PC-9 (cell line): ENCODE results near the gene SLC46A3. TPM values are rescaled to one million over a fixed set of nuclear protein-coding genes. Genes with fewer than 3 reads are reported as not detected.
A peak's percentile ranks its signal among the peaks of the same experiment; 100 is the strongest.

Source experiments
- BruUV-seq: library from RNA; stranded (reverse); fragments of 400-500 nt; replicated peaks from 2 replicates; lab custom pipeline; 2021; lab: Mats Ljungman, UMichigan
- CTCF ChIA-PET: fragments of 300-600 bp; sonication (Branson Sonifier 250); formaldehyde crosslinking; loops from one replicate; lab custom pipeline; 2022; ENCODE audit warnings: antibody characterized with exemption; lab: Charles Lee
- POLR2A ChIA-PET: fragments of 300-600 bp; sonication (Branson Sonifier 250); formaldehyde crosslinking; loops from one replicate; lab custom pipeline; 2022; ENCODE audit warnings: antibody characterized with exemption; ENCODE audit not compliant: unreplicated experiment; lab: Charles Lee
- DNase-seq, 2 experiments: peaks; one replicate each; pipeline versions ENCODE4 v3.0.0 to v3.0.0-alpha.2; 2015 to 2022; ENCODE audit warnings: mixed read lengths in 1 of 2
- H2AFZ ChIP-seq: fragments of 200-600 bp; sonication (generic); 2 replicates; pipeline ENCODE4 v1.8.1; 2017; ENCODE audit warnings: antibody characterized with exemption
- H3F3A ChIP-seq: fragments of 200-600 bp; sonication (generic); 2 replicates; pipeline ENCODE4 v1.8.1; 2017; ENCODE audit warnings: antibody characterized with exemption, mild to moderate bottlenecking, low read depth; ENCODE audit not compliant: insufficient read depth
- H3K27ac ChIP-seq: fragments of 200-600 bp; sonication (generic); 2 replicates; pipeline ENCODE4 v1.6.1; 2016; ENCODE audit warnings: mixed run types
- H3K27me3 ChIP-seq: fragments of 200-600 bp; sonication (generic); 2 replicates; pipeline ENCODE4 v1.6.1; 2016; ENCODE audit warnings: low read depth, mixed run types; ENCODE audit not compliant: insufficient read depth
- H3K36me3 ChIP-seq: fragments of 200-600 bp; sonication (generic); 2 replicates; pipeline ENCODE4 v1.6.1; 2016; ENCODE audit warnings: low read depth, mixed run types
- H3K4me1 ChIP-seq: fragments of 200-600 bp; sonication (generic); replicated peaks from 2 replicates; pipeline ENCODE4 v1.6.1; 2016; ENCODE audit warnings: mixed run types; ENCODE audit not compliant: insufficient read depth
- H3K4me2 ChIP-seq: fragments of 200-600 bp; sonication (generic); 2 replicates; pipeline ENCODE4 v1.6.1; 2017; ENCODE audit warnings: mixed run types
- H3K4me3 ChIP-seq: fragments of 200-600 bp; sonication (generic); 2 replicates; pipeline ENCODE4 v1.6.1; 2016; ENCODE audit warnings: mixed run types
- H3K79me2 ChIP-seq: fragments of 200-600 bp; sonication (generic); 2 replicates; pipeline ENCODE4 v1.6.1; 2017; ENCODE audit warnings: low read depth, mixed run types
- H3K9me2 ChIP-seq: fragments of 200-600 bp; sonication (generic); 2 replicates; pipeline ENCODE4 v1.8.1; 2017; ENCODE audit warnings: mild to moderate bottlenecking; ENCODE audit not compliant: insufficient read depth
- H3K9me3 ChIP-seq: fragments of 200-600 bp; sonication (generic); 2 replicates; pipeline ENCODE4 v1.8.1; 2016; ENCODE audit warnings: low read depth; ENCODE audit not compliant: insufficient read depth
- H4K20me1 ChIP-seq: fragments of 200-600 bp; sonication (generic); 2 replicates; pipeline ENCODE4 v1.8.1; 2017; ENCODE audit not compliant: insufficient read depth
- EZH2 ChIP-seq: fragments of 200-600 bp; sonication (generic); IDR thresholded peaks from 2 replicates; pipeline ENCODE4 v1.8.0; 2017; ENCODE audit warnings: antibody characterized with exemption, low read depth
- intact Hi-C: fragments of 100-400 bp; cut with micrococcal nuclease; formaldehyde crosslinking; loops from one replicate; pipeline ENCODE4 v1.10.0; 2022; ENCODE audit not compliant: unreplicated experiment
- total RNA-seq: library from RNA; stranded (reverse); gene quantifications from 2 replicates; pipeline ENCODE4 v1.2.3, GENCODE V29; 2021
- TF ChIP-seq, protein P1 (sequence below): fragments of 200-600 bp; sonication (generic); conservative IDR thresholded peaks from 2 replicates; pipeline ENCODE4 v1.6.1; 2017; ENCODE audit warnings: mixed run types, antibody characterized with exemption, mild to moderate bottlenecking, moderate library complexity

Gene SLC46A3
- total RNA-seq, 1 experiment from 2014 or later = 0.15 TPM

DNA sequence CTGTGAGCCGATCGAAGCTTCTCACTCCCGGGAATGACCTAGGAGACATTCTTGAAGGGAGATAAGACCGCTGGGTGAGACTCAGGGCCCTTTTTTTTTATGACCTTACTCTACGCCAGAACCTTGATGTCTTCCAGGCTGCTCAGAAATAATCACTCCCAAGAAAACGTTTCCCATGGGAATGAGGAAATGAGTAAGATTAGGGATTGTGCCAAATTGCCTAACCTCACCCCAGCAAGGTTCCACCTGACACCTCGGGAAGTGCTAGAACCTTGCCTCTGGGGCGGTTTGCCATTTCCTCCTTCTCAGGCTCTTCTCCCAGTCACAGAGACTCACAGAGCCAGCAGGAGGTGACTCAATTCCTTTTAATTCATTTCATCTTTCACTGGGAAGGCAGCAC, 2.3 kb downstream of the SLC46A3 start:
- H3K4me1 ChIP-seq = peaks cover 17% of the 10 kb centered on the region
- no peaks in the 10 kb centered on the region for H3K79me2 ChIP-seq
- TF ChIP-seq EZH2 = no peak
- TF ChIP-seq, protein P1, sequence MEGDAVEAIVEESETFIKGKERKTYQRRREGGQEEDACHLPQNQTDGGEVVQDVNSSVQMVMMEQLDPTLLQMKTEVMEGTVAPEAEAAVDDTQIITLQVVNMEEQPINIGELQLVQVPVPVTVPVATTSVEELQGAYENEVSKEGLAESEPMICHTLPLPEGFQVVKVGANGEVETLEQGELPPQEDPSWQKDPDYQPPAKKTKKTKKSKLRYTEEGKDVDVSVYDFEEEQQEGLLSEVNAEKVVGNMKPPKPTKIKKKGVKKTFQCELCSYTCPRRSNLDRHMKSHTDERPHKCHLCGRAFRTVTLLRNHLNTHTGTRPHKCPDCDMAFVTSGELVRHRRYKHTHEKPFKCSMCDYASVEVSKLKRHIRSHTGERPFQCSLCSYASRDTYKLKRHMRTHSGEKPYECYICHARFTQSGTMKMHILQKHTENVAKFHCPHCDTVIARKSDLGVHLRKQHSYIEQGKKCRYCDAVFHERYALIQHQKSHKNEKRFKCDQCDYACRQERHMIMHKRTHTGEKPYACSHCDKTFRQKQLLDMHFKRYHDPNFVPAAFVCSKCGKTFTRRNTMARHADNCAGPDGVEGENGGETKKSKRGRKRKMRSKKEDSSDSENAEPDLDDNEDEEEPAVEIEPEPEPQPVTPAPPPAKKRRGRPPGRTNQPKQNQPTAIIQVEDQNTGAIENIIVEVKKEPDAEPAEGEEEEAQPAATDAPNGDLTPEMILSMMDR = no peak
- H2AFZ ChIP-seq = peak overlapping the region; percentile 66
- ChIA-PET CTCF (no interaction called here), POLR2A (no interaction called here)
- no peaks in the 10 kb centered on the region for H3K27me3 ChIP-seq
- H3K36me3 ChIP-seq = no peaks in the 10 kb centered on the region
- peak overlapping the region; percentile 15; the same call in 1 of the 2 replicates for H3K4me3 ChIP-seq
- no TSS peak for BruUV-seq
- H3F3A ChIP-seq = peaks cover 13% of the 10 kb centered on the region; the same call in 1 of the 2 replicates
- no peaks in the 10 kb centered on the region for H4K20me1 ChIP-seq
- peak overlapping the region; percentile 68 for H3K4me2 ChIP-seq
- peak; percentile 35 to 75 for DNase-seq
- H3K9me2 ChIP-seq = no peaks in the 10 kb centered on the region; the same call in 1 of the 2 replicates
- intact Hi-C loops = no loop called here
- no peaks in the 10 kb centered on the region for H3K9me3 ChIP-seq
- peak overlapping the region; percentile 72 for H3K27ac ChIP-seq

DNA sequence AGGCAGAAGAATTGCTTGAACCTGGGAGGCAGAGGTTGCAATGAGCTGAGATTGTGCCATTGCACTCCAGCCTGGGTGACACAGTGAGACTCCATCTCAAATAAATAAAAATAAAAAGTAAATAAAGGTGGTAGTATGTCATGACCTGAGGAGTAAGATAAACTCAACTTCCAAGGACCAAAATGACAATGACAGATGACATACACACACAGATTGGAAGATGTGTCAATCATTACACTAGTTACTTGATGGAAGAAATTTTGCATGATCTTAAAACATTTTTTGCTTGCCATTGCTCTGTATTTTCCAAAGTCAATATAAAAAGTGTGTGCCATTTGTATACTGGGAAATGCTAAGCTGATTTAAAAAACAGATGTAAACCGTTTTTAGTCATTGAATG, 4.1 kb downstream of the SLC46A3 start:
- Histone ChIP-seq H2AFZ (no peak overlapping the region), H3K4me3 (no peak overlapping the region), H3K36me3 (no peaks in the 10 kb centered on the region), H3F3A (peaks cover 13% of the 10 kb centered on the region; the same call in 1 of the 2 replicates), H3K9me2 (no peaks in the 10 kb centered on the region), H3K9me3 (no peaks in the 10 kb centered on the region), H3K79me2 (no peaks in the 10 kb centered on the region), H3K4me1 (peaks cover 17% of the 10 kb centered on the region), H3K4me2 (no peak overlapping the region), H3K27ac (no peak overlapping the region), H3K27me3 (no peaks in the 10 kb centered on the region), H4K20me1 (no peaks in the 10 kb centered on the region)
- ChIA-PET CTCF (no interaction called here), POLR2A (no interaction called here)
- TF ChIP-seq, protein P1 = no peak
- TF ChIP-seq EZH2 = no peak
- no TSS peak for BruUV-seq
- no peak for DNase-seq
- intact Hi-C loops = no loop called here

DNA sequence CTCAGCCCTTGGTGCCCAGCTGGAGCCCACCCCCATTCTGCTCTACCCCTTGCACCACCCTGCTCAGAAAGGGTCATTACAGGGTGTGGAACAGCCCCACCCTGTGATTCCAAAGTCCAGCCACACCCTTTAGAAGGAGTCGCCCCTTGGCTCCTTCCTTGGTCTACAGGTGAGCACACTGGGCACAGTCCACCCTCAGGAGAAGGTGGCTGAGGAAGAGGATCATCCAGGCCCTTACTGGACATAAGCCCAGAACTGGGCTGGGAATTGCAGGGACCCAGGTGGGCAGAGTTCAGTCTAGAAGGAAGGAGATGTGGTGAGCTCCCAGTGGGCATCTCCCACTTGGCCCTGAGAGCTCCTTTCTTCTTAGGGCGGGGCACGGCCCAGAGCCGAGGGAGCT, 8.6 kb downstream of the SLC46A3 start:
- DNase-seq = no peak
- Histone ChIP-seq H4K20me1 (no peaks in the 10 kb centered on the region), H2AFZ (no peak overlapping the region), H3K27me3 (no peaks in the 10 kb centered on the region), H3K4me1 (no peaks in the 10 kb centered on the region), H3K9me2 (no peaks in the 10 kb centered on the region), H3K4me3 (no peak overlapping the region), H3F3A (no peaks in the 10 kb centered on the region), H3K4me2 (no peak overlapping the region), H3K36me3 (no peaks in the 10 kb centered on the region), H3K79me2 (no peaks in the 10 kb centered on the region), H3K27ac (no peak overlapping the region), H3K9me3 (no peaks in the 10 kb centered on the region)
- POLR2A ChIA-PET = no interaction called here
- intact Hi-C loops = no loop called here
- TF ChIP-seq, protein P1 = no peak
- TF ChIP-seq EZH2 = no peak
- CTCF ChIA-PET = no interaction called here
- no TSS peak for BruUV-seq
